Stimulated activated CD4-positive, alpha-beta T cell treated with anti-CD3 and anti-CD28 coated beads, Interleukin-12 subunit alpha, Interleukin-12 subunit beta, amount 100 ng/mL, for 24 hours (primary cell): ENCODE results near the gene OMG.
"Not testable (repeated sequence)": the region's sequence is repeated elsewhere in the genome, so short reads cannot be mapped to it uniquely, and the experiment has no call there.

Source experiments
- DNase-seq, 2 experiments: peaks; one replicate each; pipeline ENCODE4 v3.0.0-alpha.2; 2020; ENCODE audit warnings: low read depth in 2 of 2

OMG gene

GRCh38 chr17:31262923-31263322 is 34.1 kb downstream of the OMG start:
- not testable (repeated sequence) for DNase-seq

GRCh38 chr17:31261601-31262000 is 35.4 kb downstream of the OMG start:
- no peak for DNase-seq

GRCh38 chr17:31260151-31260550 is 36.9 kb downstream of the OMG start:
- DNase-seq, result no peak

- DNase-seq, result no peak
Observed at GRCh38 chr17:31256936-31257335, 40.1 kb downstream of the OMG start.

GRCh38 chr17:31254654-31255053 is 42.4 kb downstream of the OMG start:
- no peak for DNase-seq

GRCh38 chr17:31252741-31253140 is 44.3 kb downstream of the OMG start:
- no peak for DNase-seq

- no peak for DNase-seq
Observed at GRCh38 chr17:31251970-31252328, 45.1 kb downstream of the OMG start.

- no peak for DNase-seq
Observed at GRCh38 chr17:31251105-31251969, 45.7 kb downstream of the OMG start.

- no peak for DNase-seq
Observed at GRCh38 chr17:31250229-31250628, 46.8 kb downstream of the OMG start.

GRCh38 chr17:31249835-31250141 is 47.3 kb downstream of the OMG start:
- DNase-seq, result no peak

- DNase-seq, result no peak
Observed at GRCh38 chr17:31248986-31249834, 47.8 kb downstream of the OMG start.
